ENCODE results near the gene ANAPC5.
A peak's percentile ranks its signal among the peaks of the same experiment; 100 is the strongest.

The ANAPC5 gene

GRCh38 chr12:121351820-121352681 lies at the start of gene ANAPC5:
ANAPC5 (minus strand) TSS chr12:121352411; CDS start chr12:121352340, 71 bp downstream.
- no peaks in the 10 kb centered on the region for H3K36me3 ChIP-seq
- H3K4me1 ChIP-seq (ENCODE audit: control insufficient read depth in 1 of 2, insufficient read depth in 1 of 2, low read depth in 1 of 2, low read length in 1 of 2): peaks cover 15 to 19% of the 10 kb centered on the region in 2 experiments
- peak within 1 kb of the TSS; percentile 87 for H3K27ac ChIP-seq
- H3K9me3 ChIP-seq: no peaks in the 10 kb centered on the region
- peak within 1 kb of the TSS; percentile 87 to 89 for H3K4me3 ChIP-seq (ENCODE audit: low read depth in 1 of 2, low read length in 1 of 2)
- peak; percentile 56 for TF ChIP-seq CTCF (IDR thresholded peaks at IDR 0.05)
- no peaks in the 10 kb centered on the region for H3K27me3 ChIP-seq

GRCh38 chr12:121400332-121401139 lies 48.3 kb upstream of the ANAPC5 start:
- H3K4me1 ChIP-seq (ENCODE audit: control insufficient read depth in 1 of 2, insufficient read depth in 1 of 2, low read depth in 1 of 2, low read length in 1 of 2): peaks cover 33 to 36% of the 10 kb centered on the region in 2 experiments
- peaks cover 17% of the 10 kb centered on the region for H3K36me3 ChIP-seq
- TF ChIP-seq CTCF (IDR thresholded peaks at IDR 0.05): no peak

GRCh38 chr12:121399391-121400331 lies 47.5 kb upstream of the ANAPC5 start, which contains the start of gene RNF34:
RNF34 (plus strand) TSS chr12:121400118; CDS start chr12:121400213, 95 bp downstream.
- Histone ChIP-seq H3K36me3 (peaks cover 8% of the 10 kb centered on the region), H3K27ac (peak within 1 kb of the TSS; percentile 93), H3K4me1 (ENCODE audit: control insufficient read depth in 1 of 2, insufficient read depth in 1 of 2, low read depth in 1 of 2, low read length in 1 of 2) (peaks cover 33 to 36% of the 10 kb centered on the region in 2 experiments), H3K9me3 (no peaks in the 10 kb centered on the region), H3K4me3 (ENCODE audit: low read depth in 1 of 2, low read length in 1 of 2) (peak within 1 kb of the TSS; percentile 76 to 99), H3K27me3 (no peaks in the 10 kb centered on the region)
- peak; percentile 24 for TF ChIP-seq CTCF (IDR thresholded peaks at IDR 0.05)

More at GRCh38 chr12:121400332-121401139, 48.3 kb upstream of the ANAPC5 start:
- H3K4me3 ChIP-seq (ENCODE audit: low read depth in 1 of 2, low read length in 1 of 2): peak overlapping the region; percentile 76 to 99
- no peaks in the 10 kb centered on the region for H3K27me3 ChIP-seq
- H3K27ac ChIP-seq: peak overlapping the region; percentile 93
- no peaks in the 10 kb centered on the region for H3K9me3 ChIP-seq

- Histone ChIP-seq H3K27me3 (no peaks in the 10 kb centered on the region), H3K9me3 (no peaks in the 10 kb centered on the region), H3K4me3 (ENCODE audit: low read depth in 1 of 2, low read length in 1 of 2) (no peak overlapping the region), H3K27ac (no peak overlapping the region), H3K36me3 (peaks cover 4% of the 10 kb centered on the region), H3K4me1 (ENCODE audit: control insufficient read depth in 1 of 2, insufficient read depth in 1 of 2, low read depth in 1 of 2, low read length in 1 of 2) (peaks cover 33 to 36% of the 10 kb centered on the region in 2 experiments)
- no peak for TF ChIP-seq CTCF (IDR thresholded peaks at IDR 0.05)
These were observed 46.1 kb upstream of the ANAPC5 start for GRCh38 chr12:121398355-121398754.

- H3K36me3 ChIP-seq: no peaks in the 10 kb centered on the region
- no peaks in the 10 kb centered on the region for H3K9me3 ChIP-seq
These were observed 45.3 kb upstream of the ANAPC5 start for GRCh38 chr12:121397521-121397920.

More at GRCh38 chr12:121397521-121397920, 45.3 kb upstream of the ANAPC5 start:
- TF ChIP-seq CTCF (IDR thresholded peaks at IDR 0.05): no peak
- peaks cover 31% of the 10 kb centered on the region in 2 experiments for H3K4me1 ChIP-seq (ENCODE audit: control insufficient read depth in 1 of 2, insufficient read depth in 1 of 2, low read depth in 1 of 2, low read length in 1 of 2)
- H3K4me3 ChIP-seq (ENCODE audit: low read depth in 1 of 2, low read length in 1 of 2): no peak overlapping the region
- no peak overlapping the region for H3K27ac ChIP-seq
- H3K27me3 ChIP-seq: no peaks in the 10 kb centered on the region

Data from neutrophil (primary cell).